NOMO-1 treated with DMSO at 0.1 percent for 48 hours (cell line): ENCODE data around the gene AKAP14.
"Not testable (repeated sequence)": the region's sequence is repeated elsewhere in the genome, so short reads cannot be mapped to it uniquely, and the experiment has no call there.

Experiments used
- DNase-seq: peaks from one replicate; lab custom pipeline; 2025; ENCODE audit not compliant: unreplicated experiment; lab: John Stamatoyannopoulos, UW

Gene AKAP14

DNA sequence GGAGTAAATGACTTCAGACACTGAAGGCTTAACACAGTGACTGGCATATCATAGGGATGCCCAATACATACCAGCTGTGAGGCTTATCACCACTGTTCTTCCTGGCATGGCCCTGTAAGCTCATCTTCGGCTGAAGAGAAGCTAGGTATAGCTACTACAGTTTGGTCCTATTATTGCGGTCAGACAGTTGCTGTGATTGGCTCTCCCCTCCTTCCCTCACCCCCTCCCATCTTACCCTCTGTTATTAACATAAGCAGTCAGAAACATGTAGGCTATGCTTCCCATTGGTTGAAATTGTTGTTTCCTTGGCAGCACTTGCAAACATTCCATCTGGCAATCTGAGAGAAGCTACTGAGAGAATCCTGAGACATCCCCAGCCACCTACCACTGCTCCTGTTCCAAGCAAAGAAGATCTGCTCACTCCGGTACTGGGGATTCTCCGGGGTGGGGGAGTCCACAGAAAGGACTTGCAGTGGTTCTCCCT, at the start of gene AKAP14:
AKAP14 (plus strand) TSS at position 51 of the 484 bp plus-strand sequence. CDS start 7,331 bp downstream, outside the sequence.
- no peak for DNase-seq

DNA sequence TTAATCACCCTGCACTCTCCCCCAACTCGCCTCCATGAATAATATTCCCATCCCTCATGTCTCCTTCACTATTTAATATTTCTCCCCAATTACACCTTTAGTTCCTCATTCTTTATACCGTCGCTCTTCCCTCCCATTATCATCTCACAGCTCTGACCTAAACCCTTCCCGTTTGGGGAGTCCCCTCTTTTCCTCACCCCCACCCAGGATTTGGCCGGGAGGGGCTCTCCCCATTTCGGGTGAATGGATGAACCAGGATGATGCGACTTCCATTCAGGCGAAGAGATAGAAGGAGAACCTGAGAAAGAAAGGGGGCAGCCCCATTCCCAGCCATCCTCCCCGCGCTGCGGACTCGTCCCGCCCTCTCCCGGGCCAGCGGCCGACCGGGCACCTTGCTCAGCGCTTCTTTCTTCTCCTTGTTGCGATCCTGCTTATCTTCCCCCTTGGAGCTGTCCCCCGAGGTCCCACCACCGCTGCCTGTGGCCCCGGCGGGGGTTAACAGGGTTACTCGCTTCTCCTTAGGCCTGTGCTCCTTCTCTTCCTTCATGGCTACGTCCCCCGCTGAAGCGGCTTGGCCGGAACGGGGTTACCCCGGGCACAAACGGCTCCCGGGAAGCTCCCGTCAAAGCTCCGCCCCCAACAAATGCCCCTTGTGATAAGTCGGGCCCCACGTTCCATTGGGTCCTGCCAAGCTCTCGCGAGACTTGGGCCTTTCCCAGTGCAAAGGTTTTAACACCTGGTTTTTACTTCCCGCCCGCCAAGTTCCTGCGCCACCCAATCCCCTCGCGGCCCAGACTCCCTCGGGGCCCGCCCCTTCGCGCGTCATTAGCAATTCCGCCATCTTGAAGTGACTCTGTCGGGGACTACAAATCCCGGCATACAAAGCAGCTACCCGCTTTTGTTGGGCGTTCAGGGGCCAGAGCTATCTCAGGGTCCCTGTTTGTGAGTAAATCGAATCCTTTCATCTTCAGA, 43.0 kb upstream of the AKAP14 start, which contains the start of gene UPF3B:
UPF3B (minus strand) TSS at position 582 of the 972 bp plus-strand sequence; CDS start at position 547, 35 bp downstream.
- peak; percentile 92 for DNase-seq

- no peak for DNase-seq
These were observed 42.2 kb upstream of the AKAP14 start for GRCh38 chrX:119853444-119853843.

GRCh38 chrX:119870626-119871131, 25.0 kb upstream of the AKAP14 start:
- no peak for DNase-seq

DNA sequence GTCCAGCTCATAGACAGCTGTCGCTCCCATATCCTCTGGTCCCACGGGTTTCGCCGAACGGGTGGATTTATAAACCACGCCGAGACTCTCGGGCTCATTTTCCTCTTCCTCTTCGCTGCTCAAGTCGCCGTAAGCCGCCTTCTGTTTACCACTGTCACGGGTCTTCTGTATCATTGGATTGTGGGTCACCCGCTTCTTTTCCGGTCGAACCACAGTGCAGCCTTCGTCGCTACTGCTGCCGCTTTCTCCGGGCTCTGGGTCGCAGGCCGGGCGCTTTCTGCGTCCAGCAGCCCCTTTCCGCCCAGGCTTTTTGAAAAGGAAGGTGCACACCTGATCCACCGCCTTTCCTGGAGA, 24.5 kb upstream of the AKAP14 start:
- DNase-seq: no peak

GRCh38 chrX:119871599-119872395, 23.9 kb upstream of the AKAP14 start, which contains the start of the genes NDUFA1 and RNF113A:
NDUFA1 (plus strand) TSS chrX:119871832; CDS start chrX:119871912, 80 bp downstream.
RNF113A (minus strand) TSS chrX:119871733; CDS start chrX:119871613, 120 bp downstream.
- DNase-seq: peak; percentile 82

- no peak for DNase-seq
These were observed 17.0 kb upstream of the AKAP14 start for GRCh38 chrX:119878740-119879139.

DNA sequence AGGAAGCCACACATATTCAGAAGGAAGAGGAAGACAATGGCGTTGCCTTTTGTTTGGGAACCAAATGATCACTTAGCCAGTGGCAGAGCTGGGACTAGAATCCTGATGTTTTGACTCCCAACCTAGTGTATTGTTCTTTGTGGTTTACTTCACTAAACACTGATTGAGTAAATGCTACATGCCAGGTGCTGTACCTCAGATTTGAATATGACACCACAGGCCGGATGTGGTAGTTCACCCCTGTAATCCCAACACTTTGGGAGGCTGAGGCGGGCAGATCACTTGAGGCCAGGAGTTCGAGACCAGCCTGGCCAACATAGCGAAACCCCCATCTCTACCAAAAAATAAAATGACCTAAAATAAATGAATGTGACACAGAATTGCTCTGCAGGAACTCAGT, 15.6 kb upstream of the AKAP14 start:
- no peak for DNase-seq

DNA sequence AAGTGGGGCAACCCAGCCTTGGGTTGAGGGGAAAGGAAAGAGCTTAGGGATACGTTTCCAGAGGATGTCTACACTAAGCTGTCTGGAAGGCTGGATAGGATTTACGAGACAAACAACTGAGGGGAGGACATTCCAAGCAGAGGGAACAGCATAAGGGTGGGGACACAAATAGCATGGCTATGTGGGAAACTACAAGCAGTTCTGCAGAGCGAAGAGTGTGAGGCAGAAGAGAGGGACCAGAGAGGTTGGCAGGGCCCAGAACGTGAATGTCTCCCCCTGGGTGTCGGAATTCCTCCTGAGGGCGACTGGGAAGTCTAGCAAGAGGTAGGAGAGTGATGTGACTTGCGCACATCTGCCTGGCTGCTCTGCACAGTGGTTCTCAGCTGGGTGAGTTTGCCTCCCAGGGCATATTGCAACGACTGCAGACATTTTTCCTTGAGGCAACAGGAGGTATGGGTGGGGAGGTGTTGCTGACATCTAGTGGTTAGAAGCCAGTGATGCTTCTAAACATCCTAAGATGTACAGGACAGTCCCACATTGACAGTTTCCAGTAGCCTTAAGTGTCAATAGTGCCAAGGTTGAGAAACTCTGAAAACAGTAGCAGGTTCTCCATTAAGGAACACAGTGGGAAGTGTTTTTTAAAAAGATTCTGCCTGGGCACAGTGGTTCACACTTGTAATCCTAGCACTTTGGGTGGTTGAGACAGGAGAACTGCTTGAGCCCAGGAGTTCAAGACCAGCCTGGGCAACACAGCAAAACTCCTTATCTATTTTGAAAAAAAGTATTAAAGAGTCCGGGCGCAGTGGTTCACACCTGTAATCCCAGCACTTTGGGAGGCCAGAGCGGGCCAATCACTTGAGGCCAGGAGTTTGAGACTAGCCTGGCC, 14.9 kb upstream of the AKAP14 start:
- DNase-seq: peak; percentile 47

DNA sequence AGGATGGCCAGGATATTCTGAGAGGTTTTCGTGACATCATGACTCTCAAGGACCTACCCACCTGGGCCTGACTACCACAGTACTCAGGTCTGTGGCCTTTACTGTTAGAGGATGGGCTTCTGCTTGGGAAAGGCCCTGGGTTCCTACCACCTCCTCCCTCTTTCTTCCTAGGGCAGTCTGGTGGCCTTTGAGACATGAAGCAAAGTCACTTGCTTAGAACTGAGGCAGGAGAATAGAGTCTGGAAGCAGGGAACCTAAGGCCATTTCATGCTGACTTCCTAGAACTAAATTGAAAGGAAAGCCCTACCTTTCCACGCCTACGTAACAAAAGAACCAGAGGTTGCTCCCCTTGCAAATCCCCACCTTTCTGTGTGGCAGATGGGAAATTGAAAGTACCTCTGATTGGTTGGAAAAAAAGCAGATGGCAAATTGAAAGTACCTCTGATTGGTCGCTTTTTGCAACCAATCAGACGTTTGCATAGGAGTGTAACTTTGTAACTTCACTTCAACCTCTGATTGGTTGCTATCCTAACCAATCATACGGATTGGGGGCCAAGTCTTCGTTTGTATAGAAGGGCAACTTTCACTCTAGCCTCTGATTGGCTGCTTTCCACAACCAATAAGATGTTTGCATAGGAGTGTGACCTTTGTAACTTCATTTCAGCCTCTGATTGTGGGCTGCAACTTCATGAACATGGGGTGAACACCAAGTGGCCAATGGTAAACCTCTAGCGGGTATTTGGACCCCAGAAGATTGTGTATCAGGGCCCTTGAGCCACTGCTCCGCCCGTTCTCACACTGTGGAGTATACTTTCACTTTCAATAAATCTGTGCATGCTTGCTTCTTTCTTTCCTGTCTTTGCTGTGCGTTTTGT, 9.9 kb upstream of the AKAP14 start:
- DNase-seq: peak; percentile 36

- DNase-seq: peak; percentile 59
These were observed 7.8 kb upstream of the AKAP14 start for GRCh38 chrX:119887721-119888425.

GRCh38 chrX:119890626-119891025, 5.1 kb upstream of the AKAP14 start:
- not testable (repeated sequence) for DNase-seq

DNA sequence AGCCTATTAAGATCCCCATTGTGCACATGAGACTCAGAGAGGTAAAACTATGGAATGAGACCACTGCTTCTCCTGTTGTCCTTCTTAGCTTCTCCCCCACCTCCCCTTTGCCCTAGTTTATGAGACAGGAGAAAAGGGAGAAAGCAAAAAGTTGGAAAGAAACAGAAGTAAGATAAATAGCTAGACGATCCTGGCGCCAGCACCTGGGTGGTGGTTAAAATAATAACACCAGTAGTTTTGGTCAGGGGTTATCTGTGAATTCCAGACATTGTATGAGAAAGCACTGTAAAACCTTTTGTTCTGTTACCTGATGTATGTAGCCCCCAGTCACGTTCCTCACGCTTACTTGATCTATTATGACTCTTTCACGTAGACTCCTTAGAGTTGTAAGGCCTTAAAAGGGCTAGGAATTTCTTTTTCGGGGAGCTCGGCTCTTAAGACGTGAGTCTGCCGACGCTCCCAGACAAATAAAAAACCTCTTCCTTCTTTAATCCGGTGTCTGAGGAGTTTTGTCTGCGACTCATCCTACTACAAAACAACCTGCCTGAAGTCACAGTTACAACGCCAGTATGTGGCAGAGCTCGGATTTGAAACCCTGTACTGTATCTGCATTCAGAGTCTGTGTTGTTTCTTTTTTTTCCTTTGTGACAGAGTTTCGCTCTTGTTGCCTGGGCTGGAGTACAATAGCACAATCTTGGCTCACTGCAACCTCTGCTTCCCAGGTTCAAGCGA, 3.6 kb upstream of the AKAP14 start:
- DNase-seq: not testable (repeated sequence)

- DNase-seq: peak; percentile 11
These were observed 3.4 kb downstream of the AKAP14 start for GRCh38 chrX:119899125-119899524.

DNA sequence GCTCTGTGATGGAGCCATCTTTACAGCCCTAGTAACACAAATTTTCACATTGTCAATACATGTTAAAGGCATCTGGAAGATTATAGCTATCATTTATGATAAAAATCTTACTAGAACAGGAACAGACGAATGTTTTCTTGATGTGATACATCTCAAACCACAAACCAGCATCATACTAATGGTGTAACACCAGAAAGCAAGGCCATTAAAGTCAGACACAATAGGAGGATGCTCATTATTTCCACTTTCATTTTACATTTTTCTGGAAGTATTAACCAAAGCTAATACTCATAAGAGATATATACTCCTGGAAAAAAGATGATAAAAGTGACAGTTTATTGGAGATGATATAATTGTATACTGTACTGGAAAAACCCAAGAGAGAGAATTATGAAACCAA, 5.3 kb downstream of the AKAP14 start:
- DNase-seq: no peak

DNA sequence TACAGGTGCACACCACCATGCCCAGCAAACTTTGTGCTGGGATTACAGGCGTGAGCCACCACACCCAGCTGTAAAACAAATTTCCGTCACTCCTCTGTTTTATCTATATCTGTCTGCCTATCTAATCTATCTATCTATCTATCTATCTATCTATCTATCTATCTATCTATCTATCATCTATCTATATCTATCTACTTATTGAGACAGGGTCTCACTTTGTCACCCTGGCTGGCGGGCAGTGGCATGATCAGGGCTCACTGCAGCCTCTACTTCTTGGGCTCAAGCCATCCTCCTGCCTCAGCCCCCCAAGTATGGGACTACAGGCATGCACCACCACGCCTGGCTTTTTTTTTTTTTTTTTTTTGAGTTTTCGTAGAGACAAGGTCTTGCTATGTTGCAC, 20.6 kb downstream of the AKAP14 start:
- no peak for DNase-seq

DNA sequence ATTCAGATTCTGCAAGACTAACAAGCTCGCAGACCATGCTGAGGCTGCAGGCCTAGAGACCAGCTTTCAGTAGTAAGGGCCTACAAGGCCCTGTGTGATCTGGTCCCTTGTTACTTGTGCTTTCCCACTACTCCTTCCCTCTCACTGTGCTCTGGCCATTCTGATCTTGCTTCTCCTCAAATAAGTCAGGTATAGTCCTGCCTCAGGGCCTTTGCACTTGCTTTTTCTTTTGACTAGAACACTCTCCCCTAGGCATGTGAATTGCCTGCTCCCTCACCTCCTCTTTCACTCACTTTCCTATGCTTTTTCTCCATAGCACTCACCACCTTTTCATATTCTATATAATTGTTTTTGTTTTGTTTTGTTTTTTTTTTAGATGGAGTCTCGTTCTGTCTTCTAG, 22.2 kb downstream of the AKAP14 start:
- DNase-seq: no peak
